T-cell (primary cell): Measurements from ENCODE around the gene STRA6. TPM values are rescaled to one million over a fixed set of nuclear protein-coding genes. Genes with fewer than 3 reads are reported as not detected.

ENCODE experiments used
- ATAC-seq, 4 experiments: fragments of 200-7000 bp in 3 of 4; fragments of 150-1000 bp in 1 of 4; cut with Tn5 transposase; replicated peaks in 1 of 4; 1 replicate in 3 of 4; 2 replicates in 1 of 4; pipeline ENCODE4 v1.10.0; 2021; ENCODE audit warnings: moderate library complexity in 3 of 4, mild to moderate bottlenecking in 2 of 4, moderate number of reproducible peaks in 1 of 4
- CTCF ChIA-PET, 2 donors: fragments of 300-600 bp; sonication (Branson Sonifier 250); formaldehyde crosslinking; loops; one replicate each; lab custom pipeline; 2022; ENCODE audit warnings: antibody characterized with exemption in 2 of 2; lab: Charles Lee
- POLR2A ChIA-PET, 2 donors: fragments of 300-600 bp; sonication (Branson Sonifier 250); formaldehyde crosslinking; loops; one replicate each; lab custom pipeline; 2022; ENCODE audit warnings: antibody characterized with exemption in 2 of 2; lab: Charles Lee
- DNase-seq, 35 experiments: peaks; one replicate each; pipeline versions ENCODE4 v3.0.0 to v3.0.0-alpha.2; 2013 to 2023
- H3K27ac ChIP-seq: one replicate; pipeline ENCODE4 v1.5.1; 2013; ENCODE audit warnings: low read length
- H3K27me3 ChIP-seq, 2 experiments: replicated peaks in 1 of 2; 1 replicate in 1 of 2; 2 replicates in 1 of 2; pipeline versions ENCODE4 v1.6.1 to v1.7.0; 2013; ENCODE audit warnings: low read length in 1 of 2, mixed read lengths in 1 of 2; ENCODE audit not compliant: control insufficient read depth in 2 of 2, insufficient read depth in 2 of 2; ENCODE audit errors: extremely low read depth in 1 of 2
- H3K36me3 ChIP-seq, 2 donors: 1 replicate in 1 of 2; 2 replicates in 1 of 2; pipeline versions ENCODE4 v1.6.1 to v1.7.0; 2013; ENCODE audit warnings: low read length in 1 of 2; ENCODE audit not compliant: control insufficient read depth in 2 of 2, insufficient read depth in 1 of 2; ENCODE audit errors: extremely low read depth in 1 of 2
- H3K4me1 ChIP-seq, 2 experiments: 1 replicate in 1 of 2; 2 replicates in 1 of 2; pipeline versions ENCODE4 v1.6.1 to v1.7.0; 2013; ENCODE audit warnings: low read length in 2 of 2, mixed read lengths in 1 of 2; ENCODE audit not compliant: insufficient read depth in 2 of 2, control insufficient read depth in 1 of 2; ENCODE audit errors: extremely low read depth in 1 of 2
- H3K4me3 ChIP-seq, 2 donors: 1 replicate in 1 of 2; 2 replicates in 1 of 2; pipeline versions ENCODE4 v1.5.1 to v1.7.0; 2013; ENCODE audit warnings: mild to moderate bottlenecking in 2 of 2, low read length in 1 of 2, moderate library complexity in 1 of 2; ENCODE audit not compliant: control insufficient read depth in 1 of 2; ENCODE audit errors: extremely low read depth in 1 of 2
- H3K9me3 ChIP-seq: 2 replicates; pipeline ENCODE4 v1.7.0; 2013
- H3K27ac Mint-ChIP-seq, 2 donors: one replicate each; pipeline ENCODE4 v1.8.0; 2020 to 2021; ENCODE audit warnings: mild to moderate bottlenecking in 2 of 2, mixed read lengths in 2 of 2
- H3K27me3 Mint-ChIP-seq, 2 donors: one replicate each; pipeline ENCODE4 v1.8.0; 2021 to 2022; ENCODE audit warnings: mixed read lengths in 2 of 2
- H3K36me3 Mint-ChIP-seq: one replicate; pipeline ENCODE4 v1.8.0; 2021; ENCODE audit warnings: mixed read lengths
- H3K4me1 Mint-ChIP-seq, 3 donors: one replicate each; pipeline ENCODE4 v1.8.0; 2020 to 2022; ENCODE audit warnings: mixed read lengths in 3 of 3, mild to moderate bottlenecking in 1 of 3
- H3K4me3 Mint-ChIP-seq, 3 donors: one replicate each; pipeline ENCODE4 v1.8.0; 2020 to 2022; ENCODE audit warnings: mild to moderate bottlenecking in 3 of 3, mixed read lengths in 3 of 3, moderate library complexity in 3 of 3
- H3K9me3 Mint-ChIP-seq, 3 donors: one replicate each; pipeline ENCODE4 v1.8.0; 2020 to 2022; ENCODE audit warnings: mixed read lengths in 3 of 3
- WGBS: methylation state at CpG from one replicate; pipeline ENCODE4 v1.1.5; 2013; ENCODE audit warnings: missing lambda C conversion rate; ENCODE audit not compliant: insufficient coverage; 5-methylcytosine and 5-hydroxymethylcytosine counted together
- total RNA-seq, 35 experiments: library from RNA in 6 of 35; stranded (reverse) in 6 of 35; fragments of 120-200 nt in 1 of 35; gene quantifications; one replicate each; pipeline versions ENCODE4 v1.2.1 to v1.2.4 and lab custom pipeline; 2013 to 2026

Gene STRA6
- total RNA-seq, 5 donors from 2014 or later (not counting 1 experiment from before 2014, with no cell fraction given), result not detected

GRCh38 chr15:74188216-74188615 lies 14.4 kb downstream of the STRA6 start:
- Histone ChIP-seq H3K36me3 (no peaks in the 10 kb centered on the region), H3K27ac (no peak overlapping the region), H3K4me3 (no peak overlapping the region), H3K27me3 (peaks cover 0 to 10% of the 10 kb centered on the region in 2 experiments), H3K4me1 (no peaks in the 10 kb centered on the region), H3K9me3 (no peaks in the 10 kb centered on the region)
- WGBS, result 82% methylated on average over 9 of the region's 11 CpGs
- CTCF ChIA-PET, result no interaction called here
- no peaks in the 10 kb centered on the region for H3K4me1 Mint-ChIP-seq
- H3K4me3 Mint-ChIP-seq, result no peak overlapping the region
- POLR2A ChIA-PET, result no interaction called here
- DNase-seq (no peak), ATAC-seq (no peak)
- no peak overlapping the region for H3K27ac Mint-ChIP-seq
- no peaks in the 10 kb centered on the region for H3K9me3 Mint-ChIP-seq
- H3K36me3 Mint-ChIP-seq, result no peaks in the 10 kb centered on the region
- peaks cover 0 to 2% of the 10 kb centered on the region in 2 donors for H3K27me3 Mint-ChIP-seq

- ChIA-PET CTCF (no interaction called here), POLR2A (no interaction called here)
- Histone ChIP-seq H3K36me3 (no peaks in the 10 kb centered on the region), H3K4me3 (no peak overlapping the region), H3K27ac (no peak overlapping the region), H3K4me1 (no peaks in the 10 kb centered on the region), H3K27me3 (peaks cover 0 to 4% of the 10 kb centered on the region in 2 experiments), H3K9me3 (no peaks in the 10 kb centered on the region)
- 62% methylated on average over 6 of the region's 8 CpGs for WGBS
- H3K27ac Mint-ChIP-seq, result no peak overlapping the region
- DNase-seq (no peak), ATAC-seq (no peak)
- H3K4me1 Mint-ChIP-seq, result no peaks in the 10 kb centered on the region
- no peak overlapping the region for H3K4me3 Mint-ChIP-seq
- H3K27me3 Mint-ChIP-seq, result peaks cover 0 to 3% of the 10 kb centered on the region in 2 donors
- no peaks in the 10 kb centered on the region for H3K9me3 Mint-ChIP-seq
- no peaks in the 10 kb centered on the region for H3K36me3 Mint-ChIP-seq
Measured at GRCh38 chr15:74185710-74186348, 16.8 kb downstream of the STRA6 start.

- Mint-ChIP-seq H3K9me3 (no peaks in the 10 kb centered on the region), H3K4me1 (no peaks in the 10 kb centered on the region), H3K4me3 (no peak overlapping the region), H3K27me3 (peaks cover 0 to 5% of the 10 kb centered on the region in 2 donors), H3K27ac (peak overlapping the region in 1 of 2 donors; percentile 16), H3K36me3 (no peaks in the 10 kb centered on the region)
- Histone ChIP-seq H3K27ac (no peak overlapping the region), H3K4me3 (no peak overlapping the region), H3K9me3 (no peaks in the 10 kb centered on the region), H3K4me1 (no peaks in the 10 kb centered on the region), H3K27me3 (peaks cover 0 to 11% of the 10 kb centered on the region in 2 experiments), H3K36me3 (no peaks in the 10 kb centered on the region)
- DNase-seq (no peak), ATAC-seq (no peak)
- 60% methylated on average over 9 of the region's 12 CpGs for WGBS
- ChIA-PET POLR2A (interaction anchor here in 1 of 2 donors (0.6 kb wide), 1 partner anchor 1774 kb away, joined by 3 read pairs; no protein-coding TSS in a partner anchor), CTCF (no interaction called here)
Measured at GRCh38 chr15:74184582-74185091, 17.9 kb downstream of the STRA6 start.

GRCh38 chr15:74182131-74182530 lies 20.5 kb downstream of the STRA6 start:
- Histone ChIP-seq H3K4me1 (no peaks in the 10 kb centered on the region), H3K4me3 (no peak overlapping the region), H3K27ac (no peak overlapping the region), H3K27me3 (peaks cover 0 to 18% of the 10 kb centered on the region in 2 experiments), H3K36me3 (no peaks in the 10 kb centered on the region), H3K9me3 (no peaks in the 10 kb centered on the region)
- DNase-seq, result no peak
- no peak for ATAC-seq
- no peak overlapping the region for H3K4me3 Mint-ChIP-seq
- no peaks in the 10 kb centered on the region for H3K4me1 Mint-ChIP-seq
- POLR2A ChIA-PET, result no interaction called here
- H3K27ac Mint-ChIP-seq, result no peak overlapping the region
- CTCF ChIA-PET, result no interaction called here
- no peaks in the 10 kb centered on the region for H3K36me3 Mint-ChIP-seq
- peaks cover 0 to 14% of the 10 kb centered on the region in 2 donors for H3K27me3 Mint-ChIP-seq
- WGBS, result 73% methylated on average over 5 of the region's 8 CpGs
- no peaks in the 10 kb centered on the region for H3K9me3 Mint-ChIP-seq

GRCh38 chr15:74180881-74181602 lies 21.5 kb downstream of the STRA6 start:
- ChIA-PET CTCF (no interaction called here), POLR2A (no interaction called here)
- no peak overlapping the region for H3K4me3 ChIP-seq
- ATAC-seq (no peak), DNase-seq (no peak)
- no peaks in the 10 kb centered on the region for H3K36me3 ChIP-seq
- no peak overlapping the region for H3K27ac ChIP-seq
- 84% methylated on average over 13 of the region's 21 CpGs for WGBS
- Mint-ChIP-seq H3K4me3 (no peak overlapping the region), H3K27ac (no peak overlapping the region), H3K9me3 (no peaks in the 10 kb centered on the region), H3K4me1 (no peaks in the 10 kb centered on the region), H3K27me3 (peaks cover 0 to 14% of the 10 kb centered on the region in 2 donors), H3K36me3 (no peaks in the 10 kb centered on the region)
- H3K27me3 ChIP-seq, result peaks cover 0 to 18% of the 10 kb centered on the region in 2 experiments
- H3K4me1 ChIP-seq, result no peaks in the 10 kb centered on the region
- no peaks in the 10 kb centered on the region for H3K9me3 ChIP-seq

GRCh38 chr15:74179983-74180880 lies 22.4 kb downstream of the STRA6 start:
- DNase-seq (no peak), ATAC-seq (no peak)
- Mint-ChIP-seq H3K4me3 (no peak overlapping the region), H3K27me3 (peaks cover 0 to 14% of the 10 kb centered on the region in 2 donors), H3K36me3 (no peaks in the 10 kb centered on the region), H3K9me3 (no peaks in the 10 kb centered on the region), H3K4me1 (no peaks in the 10 kb centered on the region), H3K27ac (no peak overlapping the region)
- Histone ChIP-seq H3K4me1 (no peaks in the 10 kb centered on the region), H3K36me3 (no peaks in the 10 kb centered on the region), H3K9me3 (no peaks in the 10 kb centered on the region), H3K27me3 (peaks cover 0 to 18% of the 10 kb centered on the region in 2 experiments), H3K27ac (no peak overlapping the region), H3K4me3 (no peak overlapping the region)
- ChIA-PET POLR2A (no interaction called here), CTCF (no interaction called here)
- 84% methylated on average over 10 of the region's 17 CpGs for WGBS
